Sigmoid colon (tissue), 7 donors: ENCODE data around the gene FAM98C. TPM values are rescaled to one million over a fixed set of nuclear protein-coding genes. Genes with fewer than 3 reads are reported as not detected.

Experiments used
- DNase-seq: peaks from one replicate; pipeline ENCODE4 v3.0.0-alpha.2; 2019
- H3K27ac ChIP-seq, 4 donors: fragments of 200-600 bp; sonication (generic); one replicate each; pipeline ENCODE4 v1.5.1; 2016 to 2019; ENCODE audit warnings: mild to moderate bottlenecking in 1 of 4
- H3K27me3 ChIP-seq, 3 donors: fragments of 200-600 bp; sonication (generic); one replicate each; pipeline ENCODE4 v1.5.1; 2019; ENCODE audit warnings: mild to moderate bottlenecking in 1 of 3
- H3K36me3 ChIP-seq, 4 donors: fragments of 200-600 bp; sonication (generic); one replicate each; pipeline ENCODE4 v1.5.1; 2016 to 2019
- H3K4me1 ChIP-seq, 4 donors: fragments of 200-600 bp; sonication (generic); one replicate each; pipeline ENCODE4 v1.5.1; 2017 to 2019
- H3K4me3 ChIP-seq, 4 donors: fragments of 200-600 bp; sonication (generic); one replicate each; pipeline ENCODE4 v1.5.1; 2017 to 2019; ENCODE audit warnings: mild to moderate bottlenecking in 2 of 4, moderate library complexity in 1 of 4
- H3K9me3 ChIP-seq, 4 donors: fragments of 200-600 bp in 3 of 4; sonication (generic) in 3 of 4; one replicate each; pipeline versions ENCODE4 v1.5.1 to v1.6.1; 2013 to 2019
- CTCF ChIP-seq, 4 experiments: fragments of 450-650 bp in 3 of 4; fragments of 200-600 bp in 1 of 4; IDR thresholded peaks; one replicate each; pipeline ENCODE4 v1.5.1; 2016 to 2019; ENCODE audit warnings: antibody characterized with exemption in 4 of 4, mild to moderate bottlenecking in 3 of 4, moderate library complexity in 2 of 4
- EP300 ChIP-seq, 4 donors: sonication (generic); formaldehyde crosslinking; IDR thresholded peaks; one replicate each; pipeline ENCODE4 v1.6.1; 2017; ENCODE audit warnings: antibody characterized with exemption in 4 of 4
- POLR2A ChIP-seq, 2 donors: fragments of 450-650 bp; IDR thresholded peaks; one replicate each; pipeline ENCODE4 v1.6.1; 2016; ENCODE audit warnings: antibody characterized with exemption in 2 of 2, mild to moderate bottlenecking in 2 of 2, moderate library complexity in 2 of 2
- POLR2AphosphoS5 ChIP-seq, 4 donors: sonication (generic); formaldehyde crosslinking; IDR thresholded peaks; one replicate each; pipeline ENCODE4 v1.6.1; 2017; ENCODE audit warnings: antibody characterized with exemption in 4 of 4
- WGBS, 2 donors: extraction: QIAGEN DNeasy Blood & Tissue Kit; methylation state at CpG; one replicate each; pipeline ENCODE4 v1.1.7; 2013; 5-methylcytosine and 5-hydroxymethylcytosine counted together
- intact Hi-C: fragments of 100-400 bp; cut with DNase I; formaldehyde crosslinking; loops from one replicate; pipeline ENCODE4 v1.15.1; 2023
- polyA plus RNA-seq, 3 donors: library from polyadenylated mRNA; stranded (reverse); fragments of 200-250 nt; gene quantifications; one replicate each; pipeline ENCODE4 v1.2.3, GENCODE V29; 2013
- total RNA-seq, 4 donors: library from RNA; depleted of rRNA; stranded (reverse); fragments of >200 nt; gene quantifications; one replicate each; pipeline ENCODE4 v1.1.0, GENCODE V29; 2016
- donor health status: healthy with polysubstance abuse.
- donor health status: Bipolar disorder and iron deficiency.
- donor health status: healthy.

The FAM98C gene
- total and polyA plus RNA-seq, 7 donors = 17.2 to 30.0 (median 26.1) TPM

GRCh38 chr19:38384209-38385027, 18.5 kb upstream of the FAM98C start:
- Histone ChIP-seq H3K36me3 (peaks cover 41 to 60% (median 45%) of the 10 kb centered on the region in 4 donors), H3K27ac (no peak overlapping the region), H3K9me3 (no peaks in the 10 kb centered on the region), H3K4me1 (peaks cover 0 to 34% (median 32%) of the 10 kb centered on the region in 4 donors), H3K4me3 (no peak overlapping the region), H3K27me3 (peaks cover 15 to 93% (median 92%) of the 10 kb centered on the region in 3 donors)
- intact Hi-C loops = no loop called here
- 85 to 90% methylated on average over 10 of the region's 10 CpGs for WGBS, 2 donors
- TF ChIP-seq POLR2AphosphoS5 (IDR thresholded peaks at IDR 0.05) (no peak), POLR2A (IDR thresholded peaks at IDR 0.05) (no peak), EP300 (IDR thresholded peaks at IDR 0.05) (no peak), CTCF (IDR thresholded peaks at IDR 0.05) (no peak)
- no peak for DNase-seq

GRCh38 chr19:38385057-38385803, 17.7 kb upstream of the FAM98C start:
- peaks cover 0 to 37% (median 33%) of the 10 kb centered on the region in 4 donors for H3K4me1 ChIP-seq
- H3K9me3 ChIP-seq = no peaks in the 10 kb centered on the region
- H3K36me3 ChIP-seq = peaks cover 37 to 52% (median 39%) of the 10 kb centered on the region in 4 donors
- TF ChIP-seq CTCF (IDR thresholded peaks at IDR 0.05) (no peak), POLR2AphosphoS5 (IDR thresholded peaks at IDR 0.05) (no peak), EP300 (IDR thresholded peaks at IDR 0.05) (no peak), POLR2A (IDR thresholded peaks at IDR 0.05) (no peak)
- 89 to 92% methylated on average over 40 of the region's 40 CpGs for WGBS, 2 donors
- H3K27me3 ChIP-seq = peaks cover 15 to 99% (median 86%) of the 10 kb centered on the region in 3 donors
- no peak for DNase-seq
- no peak overlapping the region for H3K27ac ChIP-seq
- intact Hi-C loops = no loop called here
- no peak overlapping the region for H3K4me3 ChIP-seq

GRCh38 chr19:38385804-38386257, 17.1 kb upstream of the FAM98C start:
- Histone ChIP-seq H3K27ac (no peak overlapping the region), H3K4me3 (no peak overlapping the region), H3K4me1 (peaks cover 0 to 37% (median 33%) of the 10 kb centered on the region in 4 donors), H3K36me3 (peaks cover 33 to 46% (median 34%) of the 10 kb centered on the region in 4 donors), H3K27me3 (peaks cover 15 to 99% (median 81%) of the 10 kb centered on the region in 3 donors), H3K9me3 (no peaks in the 10 kb centered on the region)
- TF ChIP-seq CTCF (IDR thresholded peaks at IDR 0.05) = no peak
- TF ChIP-seq POLR2AphosphoS5 (IDR thresholded peaks at IDR 0.05) = no peak
- no peak for TF ChIP-seq EP300 (IDR thresholded peaks at IDR 0.05)
- no peak for TF ChIP-seq POLR2A (IDR thresholded peaks at IDR 0.05)
- intact Hi-C loops = no loop called here
- no peak for DNase-seq
- 62 to 88% methylated on average over 40 of the region's 40 CpGs for WGBS, 2 donors

- TF ChIP-seq CTCF (IDR thresholded peaks at IDR 0.05) = no peak
- no peak for TF ChIP-seq POLR2A (IDR thresholded peaks at IDR 0.05)
- no peak for TF ChIP-seq EP300 (IDR thresholded peaks at IDR 0.05)
- TF ChIP-seq POLR2AphosphoS5 (IDR thresholded peaks at IDR 0.05) = no peak
- Histone ChIP-seq H3K4me1 (peaks cover 0 to 37% (median 33%) of the 10 kb centered on the region in 4 donors), H3K27ac (no peak overlapping the region), H3K36me3 (peaks cover 27 to 40% (median 28%) of the 10 kb centered on the region in 4 donors), H3K27me3 (peaks cover 15 to 95% (median 75%) of the 10 kb centered on the region in 3 donors), H3K9me3 (no peaks in the 10 kb centered on the region), H3K4me3 (peak overlapping the region in 2 of 4 donors; percentile 44 to 52)
- DNase-seq = no peak
- intact Hi-C loops = no loop called here
- WGBS, 2 donors = 42 to 56% methylated on average over 61 of the region's 61 CpGs
These were observed 16.5 kb upstream of the FAM98C start for GRCh38 chr19:38386300-38386970.
